NCI-H1694 (cell line): Measurements from ENCODE around the gene GNAS.
"Not testable (repeated sequence)": the region's sequence is repeated elsewhere in the genome, so short reads cannot be mapped to it uniquely, and the experiment has no call there.

ENCODE experiments used
- DNase-seq: peaks from one replicate; lab custom pipeline; 2025; lab: John Stamatoyannopoulos, UW

GNAS gene

DNA sequence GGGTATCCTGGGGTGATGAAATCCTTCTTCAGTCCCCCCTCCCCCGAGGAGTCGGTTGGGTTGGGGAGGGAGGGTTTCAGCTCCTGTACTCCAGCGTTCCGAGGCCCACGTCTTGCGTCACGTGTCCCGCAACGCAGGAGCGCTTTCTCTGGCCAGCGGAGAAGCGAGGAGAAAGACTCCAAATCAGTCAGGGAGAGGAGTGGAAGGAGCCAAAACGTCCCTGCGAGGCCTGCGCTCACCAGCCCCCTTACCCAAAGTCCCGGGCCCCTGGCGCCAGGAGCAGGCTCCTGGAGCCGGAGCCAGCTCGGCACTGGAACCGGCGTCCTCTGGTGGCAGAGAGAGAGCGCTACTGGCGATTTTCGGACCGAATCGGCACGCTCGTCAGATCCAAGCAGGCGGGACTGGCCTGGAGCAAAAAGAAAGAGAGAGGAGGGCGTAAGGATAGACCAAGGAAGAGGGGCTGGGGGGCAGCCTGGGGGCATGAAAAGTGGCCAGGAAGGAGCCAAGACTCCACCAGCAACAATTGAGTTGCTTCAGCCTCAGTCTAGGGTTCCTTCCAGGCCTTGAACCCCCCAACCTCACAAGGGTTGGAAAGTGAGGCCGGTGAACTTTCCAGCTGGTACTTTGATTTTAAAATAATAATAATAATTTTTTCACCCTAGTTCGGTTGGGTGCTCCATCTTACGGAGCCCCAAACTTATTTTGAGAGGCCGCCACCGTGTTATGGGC, at the start of gene GNAS:
GNAS (plus strand) TSS at position 174 of the 729 bp plus-strand sequence.
- no peak for DNase-seq

DNA sequence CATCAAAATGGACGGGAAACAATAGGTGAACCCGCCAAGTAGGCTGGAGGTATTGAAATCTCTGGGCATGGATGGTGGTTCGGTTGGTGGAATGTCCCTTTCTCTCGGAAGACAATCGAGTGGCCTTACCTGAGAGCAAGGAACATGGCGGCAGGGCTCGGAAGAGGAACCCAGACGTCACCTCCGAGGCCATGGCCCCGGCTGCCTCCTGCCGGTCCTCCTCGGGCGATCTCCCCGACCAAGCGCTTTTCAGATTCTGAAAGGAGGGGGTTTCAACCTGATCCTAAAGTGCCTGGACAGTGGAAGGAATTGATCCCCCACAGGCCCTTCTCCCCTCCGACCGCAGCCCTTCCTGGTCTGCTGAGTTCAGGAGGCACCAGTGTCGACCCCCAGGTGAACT, 49.0 kb upstream of the GNAS start:
- DNase-seq, result no peak

DNA sequence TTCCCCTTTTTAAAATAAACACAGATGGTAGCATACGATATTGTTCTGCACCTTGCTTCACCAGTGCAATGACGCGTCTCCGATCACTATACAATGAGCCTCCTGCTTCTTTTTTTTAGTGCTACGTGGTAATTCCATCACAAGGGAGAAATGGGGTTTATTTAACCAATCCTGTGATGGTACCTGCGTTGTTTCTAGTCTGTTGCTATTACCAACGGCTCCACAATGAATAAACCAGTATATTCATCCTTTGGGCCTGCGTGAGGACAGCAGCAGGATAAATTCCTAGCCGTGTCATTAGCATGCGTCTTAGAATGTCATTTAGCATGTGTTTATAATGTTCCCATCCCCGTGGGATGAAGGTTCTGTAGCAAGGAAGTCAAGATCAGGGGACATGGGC, 44.7 kb upstream of the GNAS start:
- DNase-seq, result no peak

DNA sequence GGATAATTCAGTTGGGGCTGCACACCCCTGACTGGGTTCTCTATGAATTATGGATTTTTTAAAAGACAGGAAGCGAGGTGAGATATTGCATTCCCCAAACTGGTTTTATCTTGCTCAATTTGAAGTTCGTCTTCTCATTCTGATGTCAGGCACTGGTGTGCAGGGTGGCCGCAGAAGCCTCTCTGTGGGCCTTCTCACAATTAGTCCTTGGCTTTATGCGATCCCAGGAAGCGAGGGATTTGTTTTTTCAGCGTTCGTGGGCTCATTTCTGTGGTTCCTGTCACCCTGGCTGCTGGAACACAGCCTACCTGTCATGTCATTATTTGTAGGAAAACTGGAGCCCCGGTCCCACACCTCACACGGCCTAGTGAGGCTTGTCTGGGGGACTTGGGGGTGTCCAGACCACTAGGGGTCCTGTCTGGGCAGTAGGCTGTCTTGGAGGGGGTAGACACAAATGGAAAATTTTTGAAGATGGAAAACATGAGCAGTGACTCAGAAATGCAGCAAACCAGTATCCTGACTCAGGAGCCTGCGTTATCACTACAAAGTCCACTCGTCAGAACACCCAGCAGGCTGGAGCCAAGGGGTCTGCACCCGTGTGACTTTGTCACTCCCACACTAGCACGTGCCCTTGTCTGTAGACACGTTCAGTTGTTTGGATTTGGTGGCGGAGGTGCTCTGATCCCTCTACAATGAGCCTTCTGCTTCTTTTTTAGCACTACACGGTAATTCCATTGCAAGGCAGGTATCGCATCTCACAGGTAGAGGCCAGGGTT, 44.1 kb upstream of the GNAS start:
- no peak for DNase-seq

DNA sequence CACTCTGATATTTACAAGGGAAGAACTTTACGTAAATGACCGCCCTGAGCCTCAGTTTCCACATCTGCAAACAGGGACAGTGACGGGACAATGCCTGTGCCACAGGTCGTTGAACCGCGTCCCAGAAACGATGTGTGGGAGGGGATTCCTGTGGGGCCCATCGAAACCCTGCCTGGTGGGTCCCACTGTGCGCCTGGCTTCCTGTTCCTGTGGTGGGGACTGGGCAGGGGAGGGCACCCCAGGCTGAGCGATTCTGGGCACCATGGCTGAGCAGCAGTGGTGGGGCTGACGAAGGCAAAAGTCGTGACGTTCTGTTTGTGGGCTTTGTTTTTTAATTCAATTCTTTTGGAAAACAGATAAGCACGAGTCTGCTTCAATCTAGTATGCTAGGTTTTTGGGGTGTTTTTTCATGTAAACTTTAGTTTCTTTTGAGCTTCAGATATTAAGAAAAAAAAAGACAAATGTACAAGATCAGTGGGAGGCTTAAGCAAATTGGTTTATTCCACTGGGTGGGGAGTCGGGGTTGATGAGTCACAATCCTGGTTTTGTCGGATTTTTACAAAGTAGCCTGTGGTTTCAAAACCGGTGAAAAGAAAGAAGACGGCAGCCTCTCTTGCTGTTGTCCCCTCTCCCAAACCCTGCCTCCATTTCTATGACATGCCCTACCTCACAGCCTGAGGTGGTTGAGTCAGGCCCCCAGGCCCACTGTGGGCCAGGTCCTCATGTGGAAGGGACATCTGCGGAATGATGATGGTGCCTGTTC, 42.2 kb upstream of the GNAS start:
- no peak for DNase-seq

DNA sequence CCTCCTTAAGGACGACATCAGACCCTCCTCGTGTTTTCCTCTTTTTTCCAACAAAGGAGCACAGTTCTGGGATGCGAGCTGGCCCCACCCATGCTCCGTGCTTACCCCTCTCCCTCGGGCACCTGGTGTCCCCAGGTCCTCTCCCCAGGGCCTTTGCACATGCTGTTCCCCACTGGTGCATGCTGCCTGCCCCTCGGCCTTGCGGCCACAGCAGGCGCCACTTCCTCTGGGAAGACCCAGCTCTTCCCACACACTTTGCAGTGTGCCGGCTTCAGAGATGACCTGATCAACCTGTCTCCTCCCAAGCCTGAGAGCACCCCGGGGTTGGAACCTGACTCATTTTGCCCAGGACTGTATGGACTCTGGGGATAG, 41.7 kb upstream of the GNAS start:
- no peak for DNase-seq

DNA sequence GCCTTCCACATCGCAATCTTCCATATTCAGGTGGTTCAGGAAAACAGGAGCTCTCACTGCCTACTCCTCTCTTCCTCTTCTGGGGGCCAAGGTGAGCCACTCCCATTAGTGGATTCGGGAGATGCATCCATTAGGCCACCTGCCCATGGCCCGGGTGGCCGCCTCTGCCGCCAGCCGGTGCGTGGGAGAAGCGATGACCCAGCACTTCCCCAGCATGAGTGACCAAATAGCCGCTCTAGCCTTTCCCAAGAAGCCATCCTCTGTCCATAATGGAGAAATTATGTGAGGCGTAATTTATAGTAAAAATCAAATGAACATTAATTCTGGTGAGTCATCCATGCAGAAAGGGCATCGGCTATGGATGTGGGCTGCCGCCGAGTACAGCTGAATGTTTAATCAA, 41.2 kb upstream of the GNAS start:
- DNase-seq, result no peak

DNA sequence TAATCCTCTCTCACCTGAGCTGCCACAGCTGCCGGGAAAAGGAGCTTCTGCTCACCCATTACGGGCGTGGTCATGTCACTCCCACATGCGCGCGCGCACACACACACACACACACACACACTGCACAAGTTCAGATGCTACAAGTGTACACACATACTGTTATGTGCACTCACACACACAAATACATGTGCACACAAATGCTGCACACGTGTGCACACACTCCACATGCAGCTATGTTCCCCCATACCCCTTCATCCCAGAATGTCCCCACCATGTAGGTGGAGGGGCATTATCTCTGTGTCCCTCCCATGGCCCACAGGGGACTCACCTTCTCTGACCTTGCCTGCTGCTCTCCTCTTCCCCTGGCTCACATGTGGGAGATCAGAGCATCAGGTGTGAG, 39.1 kb upstream of the GNAS start:
- DNase-seq, result no peak

DNA sequence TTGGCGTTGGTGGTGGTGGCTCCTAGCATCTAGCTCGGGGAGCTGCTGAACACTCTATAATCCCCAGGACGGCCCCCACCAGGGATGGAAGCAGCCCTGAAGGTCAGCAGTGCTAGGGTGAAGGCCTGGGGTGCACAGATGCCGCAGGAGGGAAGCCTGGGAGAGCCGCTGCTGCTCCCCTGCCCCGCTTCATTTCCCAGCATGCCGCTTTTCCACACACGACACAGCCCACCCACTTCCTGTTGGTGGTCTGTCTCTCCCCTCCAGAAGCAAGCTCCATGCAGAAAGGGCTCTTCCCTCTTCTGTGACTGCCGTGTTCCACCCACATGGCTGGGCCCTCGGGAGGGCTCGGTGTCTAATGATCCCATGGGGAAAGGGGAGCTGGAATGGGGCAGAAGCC, 37.1 kb upstream of the GNAS start:
- no peak for DNase-seq

DNA sequence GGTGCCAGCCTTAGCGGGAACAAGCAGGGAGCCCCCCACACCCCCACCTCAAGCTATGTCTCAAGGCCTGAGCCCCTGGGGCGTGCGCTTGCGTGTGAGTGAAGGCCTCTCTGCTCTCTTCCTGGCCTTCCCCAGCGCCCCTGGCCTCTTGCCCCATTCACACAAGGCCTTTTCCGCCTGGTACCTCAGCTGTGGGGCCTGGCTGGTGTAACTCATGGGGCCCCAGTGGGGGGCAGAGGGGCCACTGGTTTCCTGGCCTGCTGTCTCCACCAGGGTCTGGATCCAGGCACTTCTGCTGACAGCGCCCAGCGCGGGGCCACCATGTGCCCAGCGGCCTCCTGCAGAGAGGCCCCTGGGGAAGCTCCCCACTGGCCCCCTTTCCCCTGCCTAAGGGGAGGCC, 36.5 kb upstream of the GNAS start:
- DNase-seq, result no peak

DNA sequence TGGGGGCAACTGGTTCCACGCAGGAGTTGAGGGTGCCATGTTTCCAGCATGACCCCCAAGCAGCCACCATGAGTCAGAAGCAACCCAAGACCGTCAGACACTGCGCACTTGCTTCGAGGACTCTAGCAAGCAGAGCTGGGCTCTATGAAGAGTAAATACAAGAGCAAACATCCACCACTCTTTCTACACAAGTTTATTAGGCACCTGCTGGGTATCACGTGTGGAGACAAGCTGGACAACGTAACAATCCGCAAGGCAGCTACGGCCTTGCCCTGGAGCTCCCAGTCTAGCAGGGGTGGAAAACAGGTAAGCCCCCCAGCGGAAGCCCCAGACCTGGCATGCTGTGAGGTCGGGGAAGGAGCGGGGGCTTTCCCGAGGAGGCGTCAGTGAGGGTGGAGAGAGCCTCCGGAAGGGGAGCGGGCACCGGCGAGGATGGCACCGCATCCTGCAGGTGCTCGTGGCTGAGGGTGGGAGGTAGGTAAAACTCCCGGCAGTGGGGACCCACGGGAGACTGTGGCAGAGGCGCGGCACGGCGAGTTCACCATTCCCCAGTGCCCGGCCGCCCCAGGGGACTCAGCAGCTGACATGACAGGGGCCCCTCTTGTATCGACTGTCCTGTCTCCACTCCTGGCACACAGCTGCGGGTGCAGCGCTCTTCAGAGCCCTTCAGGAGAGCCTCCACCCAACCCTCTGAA, 35.4 kb upstream of the GNAS start:
- DNase-seq, result no peak

DNA sequence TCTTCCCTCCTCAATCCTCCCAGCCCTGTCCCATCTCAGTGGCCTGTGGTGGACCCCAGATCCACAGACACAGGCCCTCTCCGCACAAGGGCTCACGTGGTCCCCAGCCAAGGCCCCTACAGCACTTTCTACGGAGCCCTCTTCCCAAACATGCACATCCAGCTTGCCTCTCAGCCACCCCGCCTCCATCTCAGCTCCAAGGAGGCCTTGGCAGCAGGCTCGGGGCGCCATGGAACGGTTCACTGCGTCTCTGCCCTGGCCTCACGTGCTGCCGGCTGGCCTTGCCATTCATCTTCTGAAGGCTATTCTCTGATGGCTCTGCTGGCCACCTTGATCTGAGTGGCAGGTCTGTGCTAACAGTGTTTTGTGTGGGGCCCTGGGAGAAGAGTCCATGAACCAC, 34.8 kb upstream of the GNAS start:
- DNase-seq, result no peak

DNA sequence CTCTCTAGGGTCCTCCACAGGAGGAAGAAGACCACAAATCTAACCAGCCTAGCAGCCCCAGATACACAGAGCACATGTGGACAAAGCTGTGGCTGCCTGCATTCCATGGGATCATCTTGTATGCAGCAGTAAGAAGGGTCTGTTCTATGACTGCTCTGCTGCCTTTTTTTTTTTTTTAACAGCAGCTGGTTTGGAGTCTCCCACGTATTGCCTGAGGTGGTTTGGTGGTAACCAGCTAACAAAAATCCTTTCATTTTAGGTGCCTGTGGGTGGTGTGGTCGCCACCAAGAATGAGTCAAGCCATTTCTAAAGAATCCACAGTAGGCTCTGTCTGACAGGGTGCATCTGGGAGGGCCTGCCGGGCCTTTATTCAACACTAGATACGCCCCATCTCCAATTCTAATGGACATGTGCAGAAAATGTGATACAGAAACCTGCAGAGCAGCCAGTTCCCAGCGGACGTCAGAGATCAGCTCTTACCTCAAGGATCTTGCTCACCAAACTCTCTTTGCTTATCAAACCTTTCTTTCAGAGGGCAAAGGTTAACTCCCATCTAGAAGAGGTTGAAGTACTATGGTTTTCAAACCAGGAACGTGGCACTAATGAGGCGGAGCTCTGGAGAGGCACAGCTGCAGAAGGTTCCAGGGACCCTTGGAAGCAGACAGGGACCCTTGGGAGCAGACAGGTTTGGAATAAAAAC, 33.8 kb upstream of the GNAS start:
- DNase-seq, result no peak

DNA sequence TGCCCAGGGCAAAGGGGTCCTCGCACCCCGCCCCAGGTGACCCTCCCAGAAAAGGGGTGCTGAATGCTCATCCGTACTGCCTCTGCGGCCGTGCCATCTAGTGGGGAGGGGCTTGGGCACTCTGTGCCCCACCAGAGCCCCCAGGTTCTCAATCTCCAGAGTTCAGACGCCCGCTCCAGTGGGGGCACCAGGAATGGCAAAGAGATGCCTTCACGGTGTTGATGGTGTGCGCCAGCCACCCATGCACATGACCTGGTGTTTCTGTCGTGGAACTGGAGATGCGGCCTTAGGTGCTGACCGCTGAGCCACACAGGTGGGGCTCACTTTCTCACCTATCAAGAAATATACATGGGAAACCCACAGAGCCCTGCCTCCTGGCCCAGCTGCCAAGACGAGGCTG, 32.6 kb upstream of the GNAS start:
- DNase-seq, result no peak

DNA sequence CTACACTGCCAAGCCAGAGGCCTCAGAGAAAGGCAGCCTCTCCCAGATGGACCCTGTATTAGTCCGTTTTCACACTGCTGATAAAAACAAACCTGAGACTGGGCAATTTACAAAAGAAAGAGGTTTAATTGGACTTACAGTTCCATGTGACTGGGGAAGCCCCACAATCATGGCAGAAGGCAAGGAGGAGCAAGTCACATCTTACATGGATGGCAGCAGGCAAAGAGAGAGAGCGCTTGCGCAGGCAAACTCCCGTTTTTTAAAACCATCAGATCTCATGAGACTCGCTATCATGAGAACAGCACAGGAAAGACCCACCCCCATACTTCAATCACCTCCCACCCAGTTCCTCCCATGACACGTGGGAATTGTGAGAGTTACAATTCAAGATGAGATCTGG, 32.0 kb upstream of the GNAS start:
- DNase-seq, result not testable (repeated sequence)

DNA sequence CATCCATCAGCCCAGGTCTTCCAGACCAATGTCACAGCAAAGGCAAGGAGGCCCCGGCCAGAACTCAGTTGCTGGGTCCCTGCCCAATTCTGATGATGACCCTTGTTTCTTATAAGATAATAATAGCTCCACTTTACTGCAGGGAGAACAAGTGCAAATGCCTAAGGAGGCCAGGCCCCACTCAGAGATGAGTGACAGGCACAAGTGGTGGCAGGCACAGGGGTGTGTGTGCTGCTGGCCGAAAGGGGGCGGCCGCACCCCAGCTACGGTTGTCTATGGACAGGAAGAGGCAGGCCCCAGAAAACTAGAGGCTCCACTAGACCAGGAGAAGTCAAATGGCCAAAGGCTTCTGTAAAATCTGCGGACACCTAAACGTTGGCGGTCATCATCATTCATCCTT, 30.4 kb upstream of the GNAS start:
- DNase-seq, result no peak

DNA sequence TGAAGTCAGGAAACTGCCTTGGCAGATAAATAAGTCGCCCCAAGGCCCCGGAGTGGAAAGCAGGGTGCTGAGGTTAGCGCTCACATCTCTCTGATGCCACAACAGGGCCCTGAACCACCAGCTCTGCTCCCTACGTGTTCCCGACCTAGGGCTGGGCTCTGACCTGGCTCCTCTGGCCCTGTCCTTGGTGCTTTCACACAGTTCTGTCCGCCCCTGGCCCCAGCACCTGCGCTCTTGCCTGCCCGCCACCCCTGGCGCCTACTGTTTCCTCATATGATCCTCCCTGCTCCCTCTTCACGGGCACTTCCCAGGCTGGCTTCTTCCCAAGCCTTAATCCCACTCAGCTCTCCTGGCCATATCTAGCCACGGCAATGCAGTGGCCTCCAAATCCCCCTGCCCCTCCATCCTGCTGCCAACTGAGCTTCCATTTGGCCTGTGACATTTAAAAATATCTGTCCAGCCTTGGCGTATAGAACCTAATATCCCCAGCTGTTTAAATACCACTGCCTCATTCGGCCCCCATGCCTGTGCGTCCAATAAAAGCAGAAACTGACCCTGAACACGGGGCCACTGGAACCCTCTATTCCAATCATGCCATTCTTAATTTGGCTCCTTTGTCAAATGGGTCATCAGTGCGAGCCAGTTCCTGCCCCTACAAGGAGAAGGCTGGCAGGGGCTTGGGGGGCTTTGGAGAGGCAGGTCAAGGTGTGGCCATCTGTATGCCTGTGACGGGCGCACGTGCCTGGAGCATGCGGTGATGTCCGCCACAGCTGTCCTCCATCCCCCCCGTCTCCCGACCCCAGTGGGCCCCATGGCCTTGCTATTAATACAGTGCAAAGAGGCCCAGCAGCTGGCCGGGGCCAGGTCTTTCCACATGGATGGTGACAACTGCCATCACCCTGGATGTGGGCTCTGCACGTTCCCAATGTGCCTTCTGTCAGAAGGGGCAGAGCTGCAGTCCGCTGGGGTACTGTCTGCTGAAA, 29.5 kb upstream of the GNAS start:
- no peak for DNase-seq

DNA sequence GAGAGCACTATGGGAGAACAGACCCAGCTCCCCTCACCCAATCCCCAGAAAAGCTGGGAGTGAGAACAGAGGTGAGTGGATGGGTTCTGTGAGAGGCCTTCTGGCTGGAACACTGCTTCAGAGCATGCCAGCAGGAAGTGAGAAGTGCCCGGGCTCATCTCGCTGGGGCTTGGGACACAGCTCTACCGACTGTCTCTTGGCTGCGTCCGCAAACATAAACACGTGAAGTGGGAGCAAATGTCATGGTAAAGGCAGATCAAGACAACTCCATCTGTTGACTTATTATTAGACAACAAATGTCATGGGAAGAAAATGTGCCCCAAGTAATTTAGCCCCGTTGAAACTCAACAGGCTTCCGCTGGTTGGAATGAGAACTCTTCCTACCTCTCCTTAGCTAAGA, 27.7 kb upstream of the GNAS start:
- no peak for DNase-seq

DNA sequence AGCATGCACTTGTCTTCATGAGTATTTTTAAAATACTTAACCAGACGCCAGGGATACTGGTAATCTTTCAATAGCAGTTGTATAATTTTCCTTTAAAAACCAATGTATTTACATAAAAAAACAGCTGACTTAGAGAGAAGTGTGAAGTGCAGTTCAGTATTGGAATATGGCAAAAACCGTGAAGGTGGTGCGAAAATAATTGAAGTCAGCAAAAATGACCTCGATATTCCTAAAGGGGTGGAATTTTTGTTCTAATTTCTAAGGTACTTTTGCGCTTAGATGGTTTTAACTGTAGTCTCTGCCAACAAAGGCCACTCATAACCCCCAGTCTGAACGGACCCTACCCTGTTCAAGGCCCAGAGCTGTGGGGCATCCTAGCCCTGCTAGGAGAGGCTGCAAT, 27.1 kb upstream of the GNAS start:
- DNase-seq, result no peak

DNA sequence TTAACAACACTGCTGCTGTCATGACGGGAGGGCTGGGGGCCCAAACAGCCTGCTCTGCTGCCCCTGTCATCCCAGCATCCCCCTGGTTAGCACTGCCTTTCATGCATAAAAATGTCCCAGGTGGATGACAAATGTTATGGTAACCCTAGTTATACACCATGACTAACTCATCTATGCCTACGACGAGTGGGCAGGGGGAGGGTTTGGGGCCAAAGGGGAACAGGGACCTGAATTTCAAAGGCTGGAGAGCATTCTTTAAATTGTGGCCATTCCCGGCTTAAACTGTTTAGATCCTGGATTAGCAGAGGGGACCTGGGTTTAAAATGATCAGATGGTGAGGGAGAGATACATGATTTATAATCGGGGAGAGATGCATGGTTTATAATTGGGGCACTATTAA, 26.2 kb upstream of the GNAS start:
- no peak for DNase-seq

DNA sequence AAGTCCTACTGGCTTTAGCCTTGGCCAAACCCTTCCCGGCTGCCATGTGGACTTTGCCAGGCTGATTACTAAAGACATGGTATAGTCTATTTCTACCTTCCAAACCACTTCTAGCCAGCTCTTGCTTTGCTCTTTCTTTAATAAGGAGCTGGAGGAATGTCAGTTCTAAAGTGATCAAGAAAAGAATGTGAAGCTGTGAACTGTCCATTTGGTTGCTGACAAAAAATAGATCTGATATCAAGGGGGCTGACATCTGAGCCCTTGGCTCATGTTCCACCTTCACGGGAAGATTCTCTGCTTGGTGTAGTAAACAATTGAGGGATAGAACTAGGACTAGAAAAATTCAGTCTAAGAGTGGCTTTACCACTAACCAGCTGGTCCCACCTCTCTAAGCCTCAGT, 24.4 kb upstream of the GNAS start:
- DNase-seq, result no peak
